MV-4-11 (cell line): Measurements from ENCODE around the gene RNPC3.
A peak's percentile ranks its signal among the peaks of the same experiment; 100 is the strongest.

ENCODE experiments used
- DNase-seq: peaks from one replicate; lab custom pipeline; 2025; lab: John Stamatoyannopoulos, UW

RNPC3 gene, protein sequence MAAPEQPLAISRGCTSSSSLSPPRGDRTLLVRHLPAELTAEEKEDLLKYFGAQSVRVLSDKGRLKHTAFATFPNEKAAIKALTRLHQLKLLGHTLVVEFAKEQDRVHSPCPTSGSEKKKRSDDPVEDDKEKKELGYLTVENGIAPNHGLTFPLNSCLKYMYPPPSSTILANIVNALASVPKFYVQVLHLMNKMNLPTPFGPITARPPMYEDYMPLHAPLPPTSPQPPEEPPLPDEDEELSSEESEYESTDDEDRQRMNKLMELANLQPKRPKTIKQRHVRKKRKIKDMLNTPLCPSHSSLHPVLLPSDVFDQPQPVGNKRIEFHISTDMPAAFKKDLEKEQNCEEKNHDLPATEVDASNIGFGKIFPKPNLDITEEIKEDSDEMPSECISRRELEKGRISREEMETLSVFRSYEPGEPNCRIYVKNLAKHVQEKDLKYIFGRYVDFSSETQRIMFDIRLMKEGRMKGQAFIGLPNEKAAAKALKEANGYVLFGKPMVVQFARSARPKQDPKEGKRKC

GRCh38 chr1:103525607-103526507 is at the start of gene RNPC3:
Gene RNPC3 (plus strand): TSS chr1:103525699. CDS start chr1:103526071, 372 bp downstream.
- peak; percentile 79 for DNase-seq

DNA sequence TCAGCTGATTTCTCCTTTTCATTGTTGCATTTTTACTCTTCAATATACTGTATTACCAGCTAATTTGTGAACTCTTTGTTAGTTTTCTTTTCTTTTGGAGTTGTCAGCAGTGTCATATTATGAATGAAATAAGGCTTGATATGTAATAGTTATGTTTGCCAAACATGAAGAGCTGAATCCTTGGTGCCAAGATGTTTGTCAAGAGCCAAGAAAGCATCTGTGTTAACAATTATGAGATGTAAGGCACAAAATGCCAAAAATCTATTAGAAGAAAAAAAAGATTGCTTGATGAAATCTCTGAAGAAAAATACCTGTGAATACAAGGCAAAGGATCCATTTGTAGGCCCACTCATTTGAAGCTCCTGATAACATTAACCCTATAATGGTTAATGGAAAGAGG is 48.4 kb upstream of the RNPC3 start:
- DNase-seq = no peak

- peak; percentile 57 for DNase-seq
These were observed 35.6 kb upstream of the RNPC3 start for GRCh38 chr1:103489935-103490334.

DNA sequence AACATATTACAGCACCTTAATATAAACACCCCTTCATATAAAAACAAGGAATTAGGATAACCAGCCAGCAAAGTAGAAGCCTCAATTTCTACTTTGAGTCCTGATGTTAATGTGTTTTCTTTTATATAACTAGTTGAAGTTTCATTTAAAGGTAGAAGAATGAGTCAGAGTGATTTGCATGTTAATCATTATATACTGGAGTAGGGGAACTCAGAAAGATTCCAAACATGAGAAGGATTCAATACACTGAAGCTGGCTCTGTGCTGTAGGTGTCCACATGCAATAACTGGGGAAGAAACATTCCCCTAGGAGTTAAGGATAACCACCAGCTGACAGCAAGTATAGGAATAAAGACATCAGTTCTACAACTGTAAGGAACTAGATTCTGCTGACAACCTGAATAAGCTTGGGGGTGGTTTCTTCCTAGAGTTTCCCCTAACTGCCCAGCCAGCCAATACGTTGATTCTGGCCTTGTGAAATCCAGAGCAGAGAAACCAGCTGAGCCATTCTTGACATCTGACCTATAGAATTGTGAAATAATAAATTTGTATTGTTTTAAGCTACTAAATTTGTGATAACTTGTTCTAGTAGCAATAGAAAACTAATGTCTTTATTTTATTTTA is 33.4 kb upstream of the RNPC3 start:
- peak; percentile 3 for DNase-seq

DNA sequence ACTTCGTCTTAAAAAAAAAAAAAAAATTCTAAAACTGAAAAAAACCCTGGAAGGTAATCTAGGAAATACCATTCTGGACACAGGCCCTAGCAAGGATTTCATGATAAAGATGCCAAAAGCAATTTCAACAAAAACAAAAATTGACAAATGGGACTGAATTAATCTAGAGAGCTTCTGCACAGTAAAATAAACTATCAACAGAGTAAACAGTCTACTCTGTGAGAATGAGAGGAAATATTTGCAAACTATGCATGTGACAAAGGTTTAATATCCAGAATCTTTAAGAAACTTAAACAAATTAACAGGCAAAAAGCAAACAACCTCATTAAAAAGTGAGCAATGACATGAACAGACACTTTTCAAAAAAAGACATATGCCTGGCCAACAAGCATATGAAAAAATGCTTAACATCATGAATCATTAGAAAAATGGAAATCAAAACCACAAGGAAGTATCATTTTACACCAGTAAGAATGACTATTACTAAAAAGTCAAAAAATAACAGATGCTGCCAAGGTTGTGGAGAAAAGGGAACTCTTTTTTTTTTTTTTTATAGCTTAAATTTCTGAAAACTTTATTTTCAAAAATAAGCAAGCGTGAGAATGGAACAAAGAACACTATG is 29.4 kb upstream of the RNPC3 start:
- DNase-seq = no peak

GRCh38 chr1:103497404-103497803 is 28.1 kb upstream of the RNPC3 start:
- DNase-seq = no peak

GRCh38 chr1:103509250-103509649 is 16.2 kb upstream of the RNPC3 start:
- DNase-seq = peak; percentile 33

DNA sequence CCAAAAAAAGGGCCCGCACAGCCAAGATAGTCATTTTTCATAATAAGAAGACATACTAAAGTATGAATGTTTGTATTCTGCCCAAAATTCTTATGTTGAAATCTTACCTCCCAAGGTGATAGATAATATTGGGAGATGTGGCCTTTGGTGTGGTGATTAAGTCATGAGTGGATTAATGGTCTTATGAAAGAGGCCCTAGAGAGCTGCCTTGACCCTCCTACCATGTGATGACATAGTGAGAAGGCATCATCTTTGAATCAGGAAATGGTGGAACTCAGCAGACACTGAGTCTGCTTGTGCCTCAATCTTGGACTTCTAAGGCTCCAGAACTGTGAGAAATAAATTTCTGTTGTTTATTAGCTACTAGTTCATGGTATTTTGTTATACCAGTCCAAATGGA is 11.8 kb upstream of the RNPC3 start:
- DNase-seq = no peak

DNA sequence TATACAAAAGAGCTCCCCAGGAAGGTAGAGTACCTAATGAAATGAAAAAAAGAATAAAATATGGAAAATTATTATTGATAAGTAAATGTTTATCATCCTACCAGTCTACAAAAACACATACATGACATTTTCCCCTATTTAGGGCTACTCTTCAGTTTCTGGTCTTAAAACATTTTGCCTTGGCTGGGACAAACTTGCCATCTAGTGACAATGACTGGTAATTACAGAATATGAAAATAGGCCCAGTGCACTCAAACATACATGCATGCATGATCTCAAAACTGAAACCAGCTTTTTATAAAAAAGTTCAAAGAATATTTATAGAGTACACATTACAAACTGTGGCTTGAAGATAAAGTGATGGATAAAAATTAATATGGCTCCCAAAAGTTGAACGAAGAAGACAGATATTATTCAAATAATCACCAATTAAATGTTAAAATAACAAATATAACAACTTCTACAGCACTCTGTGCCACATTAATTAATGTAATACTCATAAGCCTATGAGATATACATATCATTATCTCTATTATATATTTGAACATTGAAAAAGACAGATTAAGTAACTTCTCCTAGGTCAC is 10.5 kb upstream of the RNPC3 start:
- DNase-seq = peak; percentile 69

DNA sequence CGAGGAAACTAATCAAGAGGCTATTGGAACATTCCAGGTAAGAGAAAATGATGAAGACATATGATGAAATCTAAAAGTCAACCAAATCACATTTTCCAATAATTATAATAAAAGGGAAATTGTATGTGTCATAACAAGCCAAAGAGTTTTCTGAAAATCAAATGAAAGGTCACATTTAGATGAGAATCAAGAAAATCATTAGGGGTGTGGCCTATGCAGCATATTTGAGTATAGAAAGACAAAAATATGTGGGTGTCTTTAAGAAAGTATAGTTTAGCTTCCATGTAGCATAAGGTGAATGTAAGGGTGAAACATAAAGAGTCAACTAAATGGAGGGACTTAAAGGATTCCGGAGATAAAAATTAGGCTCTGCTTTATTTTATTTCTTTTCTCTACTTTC is 9.2 kb upstream of the RNPC3 start:
- DNase-seq = no peak

- DNase-seq = no peak
These were observed 8.8 kb upstream of the RNPC3 start for GRCh38 chr1:103516693-103517092.

- DNase-seq = no peak
These were observed 8.0 kb upstream of the RNPC3 start for GRCh38 chr1:103517380-103518047.

DNA sequence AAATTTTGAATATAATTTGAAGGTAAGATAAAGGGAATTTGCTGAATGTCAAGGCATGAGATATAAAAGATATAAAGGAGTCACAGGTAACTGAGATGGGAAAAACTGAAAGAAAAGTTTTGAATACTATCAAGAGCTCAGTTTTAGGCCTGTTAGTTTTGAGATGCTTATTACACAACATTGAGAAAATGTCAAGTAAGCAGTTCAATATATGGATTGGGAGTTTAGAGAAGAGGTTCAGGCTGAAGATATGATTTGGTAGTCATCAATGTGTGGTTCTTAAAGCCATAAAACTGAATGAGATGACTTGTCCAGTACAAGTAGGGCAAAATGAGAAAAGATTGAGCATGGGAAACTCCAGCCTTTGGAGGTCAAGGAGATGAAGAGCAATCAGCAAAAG is 4.7 kb upstream of the RNPC3 start:
- no peak for DNase-seq

- DNase-seq = no peak
These were observed 2.2 kb upstream of the RNPC3 start for GRCh38 chr1:103523346-103523745.

DNA sequence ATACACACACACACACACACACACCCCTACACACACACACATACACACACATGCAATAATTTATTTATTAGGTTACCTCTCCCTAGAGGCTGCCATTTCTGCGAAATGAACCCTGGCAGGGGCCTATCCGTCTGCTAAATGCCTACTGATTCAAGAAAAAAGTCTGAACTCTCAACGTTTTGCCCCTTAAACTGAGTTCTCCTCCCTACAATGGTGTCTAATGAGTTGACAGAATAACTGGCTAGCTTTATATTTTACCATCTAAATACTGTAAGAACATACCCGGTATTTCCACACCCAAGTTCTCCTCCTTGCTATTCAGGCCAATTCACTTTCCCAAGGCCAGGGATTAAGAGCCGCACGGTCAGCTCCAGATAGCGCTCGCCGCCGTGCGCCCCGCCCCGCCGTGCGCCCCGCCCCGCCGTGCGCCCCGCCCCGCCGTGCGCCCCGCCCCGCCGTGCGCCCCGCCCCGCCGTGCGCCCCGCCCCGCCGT is 339 bp upstream of the RNPC3 start:
- DNase-seq = peak; percentile 45

GRCh38 chr1:103527331-103527730 is 1.8 kb downstream of the RNPC3 start:
- DNase-seq = no peak

GRCh38 chr1:103529746-103530145 is 4.2 kb downstream of the RNPC3 start:
- DNase-seq = no peak

DNA sequence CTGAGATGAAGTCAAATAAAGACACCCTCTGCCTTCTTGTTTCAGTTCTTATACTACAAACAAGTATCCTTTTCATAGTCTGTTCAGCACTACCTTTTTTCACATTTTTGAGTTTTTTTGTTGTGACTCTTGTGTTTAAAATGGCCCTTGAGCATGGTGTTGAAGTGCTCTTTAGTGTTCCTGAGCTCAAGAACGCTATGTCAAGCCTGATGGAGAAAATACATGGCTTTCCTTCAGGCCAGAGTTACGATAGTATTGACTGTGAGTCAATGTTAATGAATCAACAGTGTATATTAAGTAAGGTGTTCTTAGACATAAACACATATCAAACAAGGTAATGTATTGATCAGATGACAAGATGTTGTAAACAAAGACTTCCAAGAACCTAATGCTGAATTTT is 12.7 kb downstream of the RNPC3 start:
- DNase-seq = no peak

DNA sequence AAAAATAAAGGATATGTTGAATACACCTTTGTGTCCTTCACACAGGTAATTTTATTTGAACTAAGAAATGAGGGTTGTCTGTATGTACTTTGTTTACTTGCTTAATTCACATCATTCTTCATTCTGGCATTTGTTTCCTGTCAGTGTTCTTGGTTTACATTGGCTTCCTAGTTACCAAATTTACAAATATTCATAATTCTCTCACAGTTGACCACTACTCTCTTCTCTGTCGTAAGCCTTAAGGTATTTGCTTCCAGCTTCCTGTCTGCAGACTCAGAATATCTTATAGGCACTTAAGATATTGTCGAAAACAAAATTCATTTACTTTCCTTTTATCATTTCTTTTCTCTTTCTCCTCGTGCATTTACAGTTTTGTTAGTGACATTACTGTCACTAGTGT is 15.9 kb downstream of the RNPC3 start:
- DNase-seq = no peak

DNA sequence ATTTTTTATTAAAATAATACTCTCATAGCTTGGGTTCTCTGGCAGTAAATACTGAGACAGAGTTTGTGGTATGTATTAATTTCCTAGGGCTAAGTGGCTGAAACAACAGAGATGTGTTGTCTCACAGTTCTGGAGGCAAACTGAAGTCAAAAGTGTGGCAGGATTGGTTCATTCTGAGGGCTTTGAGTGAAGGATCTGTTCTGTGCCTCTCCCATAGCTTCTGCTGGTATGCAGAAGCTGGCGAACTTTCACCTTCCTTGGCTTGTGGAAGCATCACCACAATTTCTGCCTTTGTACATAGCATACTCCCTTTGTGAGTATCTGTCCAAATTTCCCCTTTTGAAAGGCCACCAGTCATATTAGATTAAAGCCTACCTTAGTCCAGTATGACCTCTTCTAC is 21.0 kb downstream of the RNPC3 start:
- DNase-seq = no peak

- DNase-seq = no peak
These were observed 22.3 kb downstream of the RNPC3 start for GRCh38 chr1:103547840-103548239.
